HG02885 (cell line): ENCODE data around the gene PRKN.

Source experiments
- ATAC-seq: cut with Tn5 transposase; IDR thresholded peaks from one replicate; pipeline ENCODE4 v1.9.1; 2021; ENCODE audit warnings: mild to moderate bottlenecking; ENCODE audit not compliant: unreplicated experiment, poor library complexity

The PRKN gene

GRCh38 chr6:162267126-162267525 lies 460.4 kb downstream of the PRKN start:
- no peak for ATAC-seq

GRCh38 chr6:162264581-162264980 lies 463.0 kb downstream of the PRKN start:
- no peak for ATAC-seq

DNA sequence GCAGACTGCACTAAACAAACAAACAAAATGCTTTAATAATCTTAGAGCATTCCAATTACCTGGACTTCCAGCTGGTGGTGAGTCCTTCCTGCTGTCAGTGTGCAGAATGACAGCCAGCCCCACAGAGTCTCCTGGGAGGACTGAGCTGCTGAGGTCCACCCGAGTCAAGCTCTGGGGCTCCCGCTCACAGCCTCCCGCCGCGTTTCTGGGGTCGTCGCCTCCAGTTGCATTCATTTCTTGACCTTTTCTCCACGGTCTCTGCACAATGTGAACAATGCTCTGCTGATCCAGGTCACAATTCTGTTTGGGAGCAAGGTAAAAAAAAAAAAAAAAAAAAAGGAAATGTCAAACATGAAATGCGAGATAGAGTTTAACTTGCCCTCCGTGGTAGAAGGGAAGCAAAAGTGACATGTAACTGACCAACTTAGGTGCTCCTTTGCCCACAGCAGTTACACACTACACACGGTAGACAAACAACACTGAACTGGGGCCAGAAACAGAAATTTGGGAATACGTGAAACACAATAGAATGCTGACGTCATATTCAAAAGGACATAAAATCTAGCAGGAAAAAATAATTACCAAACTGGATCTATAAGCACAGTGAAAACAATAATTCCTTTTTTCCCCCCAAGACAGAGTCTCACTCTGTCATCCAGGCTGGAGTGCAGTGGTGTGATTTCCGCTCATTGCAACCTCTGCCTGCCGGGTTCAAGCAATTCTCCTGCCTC lies 464.9 kb downstream of the PRKN start:
- ATAC-seq, result no peak

DNA sequence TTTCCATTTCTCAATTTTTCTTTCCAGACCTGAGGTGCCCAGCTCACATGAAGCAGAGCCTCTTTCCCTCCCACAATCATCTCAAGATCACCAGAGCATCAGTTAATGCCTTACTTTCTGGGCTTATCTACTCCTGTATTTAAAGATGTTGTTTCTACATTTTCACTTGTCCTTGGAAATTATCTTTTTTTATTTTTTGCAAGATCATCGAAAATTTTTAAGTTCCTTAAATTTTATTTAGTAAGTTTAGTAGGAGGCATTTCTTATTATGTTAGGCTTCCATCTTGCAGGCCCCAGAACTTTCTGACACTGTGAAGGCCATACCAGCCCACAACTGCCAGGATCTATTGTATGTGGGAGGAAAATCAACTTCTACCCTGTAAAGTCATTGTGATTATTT lies 466.0 kb downstream of the PRKN start:
- no peak for ATAC-seq

DNA sequence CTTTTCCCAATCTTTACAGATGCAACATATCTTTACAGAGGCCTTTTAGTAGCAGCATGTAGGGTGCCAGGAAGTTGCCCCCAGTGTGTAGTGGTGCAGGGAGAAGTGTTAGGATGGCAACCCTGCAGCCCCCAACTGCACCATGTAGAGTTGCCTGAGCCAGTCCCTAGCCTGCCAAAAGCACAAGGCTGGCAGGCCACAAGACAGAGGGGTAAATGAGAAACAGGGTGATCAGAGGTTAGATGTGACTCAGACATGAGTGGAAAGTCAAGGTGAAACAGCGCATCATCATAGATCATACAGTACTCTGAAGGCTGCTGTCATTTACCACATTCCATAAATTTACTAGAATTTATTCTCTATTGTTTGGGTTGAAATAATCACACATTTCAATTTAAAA lies 467.5 kb downstream of the PRKN start:
- ATAC-seq, result no peak

GRCh38 chr6:162258647-162259046 lies 468.9 kb downstream of the PRKN start:
- ATAC-seq, result no peak

DNA sequence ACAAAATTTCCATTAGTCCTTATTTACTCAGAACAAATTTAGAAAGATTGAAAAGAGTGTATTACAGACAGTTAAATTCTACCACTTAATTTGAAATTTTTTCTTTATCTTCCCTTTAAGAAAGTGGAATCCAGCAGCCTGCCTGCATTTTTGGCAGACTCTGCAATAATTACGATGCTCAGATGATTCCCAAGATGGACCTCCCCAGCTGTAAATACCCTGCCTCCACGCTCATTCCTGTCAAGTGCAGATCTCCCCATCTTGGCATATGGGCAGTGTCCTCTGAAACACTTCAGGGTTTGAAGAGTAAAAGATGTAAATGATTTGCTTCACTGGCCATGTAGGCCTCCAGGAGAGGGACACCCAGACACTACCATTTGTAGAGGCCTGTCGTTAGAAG lies 471.2 kb downstream of the PRKN start:
- no peak for ATAC-seq

DNA sequence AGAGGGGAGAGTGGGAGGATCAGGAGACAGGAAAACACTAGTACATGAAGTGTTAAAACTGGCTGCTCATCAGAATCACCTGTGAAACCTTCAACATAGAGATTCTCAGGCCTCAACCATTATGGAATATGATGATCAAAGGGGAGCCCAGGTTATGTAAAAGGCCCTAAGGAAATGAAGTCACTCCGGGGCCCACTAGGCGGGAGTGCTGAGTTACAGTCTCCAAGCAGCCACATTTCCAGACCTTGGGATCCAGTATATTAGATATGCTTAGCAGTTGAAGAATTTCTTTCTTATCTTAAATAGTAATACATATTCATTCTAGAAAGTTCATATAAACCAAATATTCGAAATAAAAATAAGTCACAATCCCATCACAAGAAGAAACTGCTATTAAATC lies 476.3 kb downstream of the PRKN start:
- no peak for ATAC-seq

- no peak for ATAC-seq
These were observed 477.5 kb downstream of the PRKN start for GRCh38 chr6:162249907-162250642.

GRCh38 chr6:162245830-162246420 lies 481.6 kb downstream of the PRKN start:
- ATAC-seq, result no peak

DNA sequence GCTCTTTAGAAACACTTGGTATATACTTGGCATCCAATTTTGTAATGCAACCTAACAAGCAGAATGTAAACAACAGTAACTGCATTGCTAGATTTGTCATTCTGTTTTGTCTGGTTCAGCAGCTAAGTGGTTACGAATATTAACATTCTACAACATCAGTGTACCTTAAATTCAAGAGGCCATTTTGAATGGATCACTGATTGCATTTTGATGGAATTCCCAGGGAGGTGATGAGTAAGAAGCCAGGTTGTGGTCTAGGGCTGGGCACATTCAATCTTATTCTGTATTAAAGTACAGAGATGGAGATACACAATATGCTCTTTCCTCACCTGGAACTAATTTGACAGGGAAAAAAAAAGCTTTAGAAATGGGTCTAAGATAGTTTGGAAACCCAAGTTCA lies 483.5 kb downstream of the PRKN start:
- ATAC-seq, result no peak

DNA sequence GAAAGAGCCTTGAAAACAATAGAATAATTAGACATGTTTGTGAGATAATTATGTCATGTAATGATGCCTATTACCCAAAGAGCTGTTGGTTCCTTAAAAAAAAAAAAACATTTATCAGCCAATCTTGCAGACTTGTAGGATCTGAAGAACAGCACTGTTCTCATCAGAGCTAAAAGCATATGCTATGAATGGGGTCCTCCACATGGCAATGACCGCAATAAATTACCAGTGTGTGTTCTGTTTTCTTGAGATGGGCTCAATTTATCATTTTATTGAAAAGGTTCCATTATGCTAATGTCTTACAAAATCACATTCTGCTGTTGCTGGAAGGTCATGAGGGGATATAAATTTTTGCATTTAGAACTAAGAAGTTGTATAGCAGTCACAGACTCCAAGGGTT lies 484.7 kb downstream of the PRKN start:
- ATAC-seq, result no peak

- no peak for ATAC-seq
These were observed 488.2 kb downstream of the PRKN start for GRCh38 chr6:162239330-162239729.

DNA sequence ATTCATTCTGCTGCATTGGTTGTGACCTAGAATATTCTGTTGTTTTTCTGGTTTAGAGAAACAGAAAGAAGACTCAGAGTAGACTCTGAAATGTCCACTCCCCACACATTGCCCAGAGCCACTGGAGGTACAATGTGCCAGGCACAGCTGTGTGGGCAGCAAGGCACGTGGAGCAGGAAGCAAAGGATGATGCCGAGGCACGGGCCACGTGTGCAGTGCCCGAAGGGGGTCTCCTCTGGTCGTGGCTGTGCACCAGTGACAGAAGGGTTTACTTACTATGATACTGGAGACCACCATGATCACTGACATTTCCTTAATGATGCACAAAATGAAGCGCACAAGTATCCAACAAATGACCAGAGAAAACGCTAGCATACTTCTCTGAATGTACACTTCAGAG lies 488.9 kb downstream of the PRKN start:
- no peak for ATAC-seq

- ATAC-seq, result no peak
These were observed 490.2 kb downstream of the PRKN start for GRCh38 chr6:162237331-162237730.

DNA sequence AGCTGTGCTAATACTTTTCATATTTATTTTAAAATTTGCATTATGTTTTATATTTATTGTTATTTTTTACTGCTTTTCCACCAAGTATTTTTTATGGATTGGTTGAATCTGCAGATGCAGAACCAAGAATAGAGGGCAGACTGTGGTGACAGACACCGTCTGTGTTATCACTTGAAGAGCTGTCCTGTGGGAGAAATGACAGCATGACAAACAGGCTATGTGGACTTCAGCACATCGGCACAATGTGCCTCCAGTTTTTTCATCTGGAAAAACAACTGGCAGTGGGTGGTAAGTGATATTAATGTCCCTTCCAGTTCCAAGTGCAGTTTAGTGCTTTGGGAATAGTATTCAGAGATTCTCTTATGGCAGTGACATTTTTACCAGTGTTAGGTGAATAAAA lies 492.9 kb downstream of the PRKN start:
- no peak for ATAC-seq

DNA sequence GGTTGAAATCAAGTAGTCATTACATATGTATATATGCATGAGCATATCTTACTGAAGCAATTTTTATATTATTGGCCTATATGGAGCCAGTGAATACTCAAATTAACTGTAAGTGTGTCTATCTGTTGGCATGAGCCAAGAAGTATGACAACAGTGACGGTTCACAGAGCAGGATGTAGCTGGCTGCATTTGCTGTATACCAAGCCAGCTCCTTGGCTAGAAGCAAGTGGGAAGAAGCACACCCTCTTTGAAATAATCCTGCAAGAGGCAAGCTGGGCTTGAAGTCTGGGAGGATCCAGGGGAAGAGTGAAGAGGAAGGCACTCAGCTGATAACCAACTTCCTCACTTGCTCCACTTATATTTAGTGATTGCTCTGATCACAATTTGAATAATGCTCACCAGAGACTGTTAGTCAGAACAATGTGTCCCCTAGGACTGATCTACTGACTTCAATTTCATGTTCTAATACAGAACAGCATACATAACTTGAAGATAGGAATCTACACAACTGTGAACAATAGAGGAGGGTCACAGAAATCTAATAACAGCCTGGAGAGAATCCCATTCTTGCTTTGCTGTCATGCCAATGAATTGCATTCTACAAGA lies 497.3 kb downstream of the PRKN start:
- no peak for ATAC-seq

GRCh38 chr6:162229093-162229492 lies 498.5 kb downstream of the PRKN start:
- ATAC-seq, result no peak

- no peak for ATAC-seq
These were observed 500.8 kb downstream of the PRKN start for GRCh38 chr6:162226803-162227202.

DNA sequence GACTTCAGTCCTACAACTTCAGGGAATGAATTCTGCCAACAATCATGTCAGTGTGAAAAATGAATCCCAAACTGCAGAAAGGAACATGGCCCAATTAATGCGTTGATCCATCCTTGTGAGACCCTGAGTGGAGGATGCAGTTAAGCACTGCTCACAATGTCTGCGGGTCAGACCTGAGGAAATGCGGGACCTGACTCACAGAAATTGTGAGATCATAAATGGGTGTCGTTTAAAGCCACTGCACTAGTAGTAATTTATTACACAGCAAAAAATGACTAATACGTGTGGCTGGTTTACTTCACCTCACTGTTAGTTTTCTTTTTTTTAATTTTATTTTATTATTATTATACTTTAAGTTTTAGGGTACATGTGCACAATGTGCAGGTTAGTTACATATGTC lies 505.0 kb downstream of the PRKN start:
- no peak for ATAC-seq

DNA sequence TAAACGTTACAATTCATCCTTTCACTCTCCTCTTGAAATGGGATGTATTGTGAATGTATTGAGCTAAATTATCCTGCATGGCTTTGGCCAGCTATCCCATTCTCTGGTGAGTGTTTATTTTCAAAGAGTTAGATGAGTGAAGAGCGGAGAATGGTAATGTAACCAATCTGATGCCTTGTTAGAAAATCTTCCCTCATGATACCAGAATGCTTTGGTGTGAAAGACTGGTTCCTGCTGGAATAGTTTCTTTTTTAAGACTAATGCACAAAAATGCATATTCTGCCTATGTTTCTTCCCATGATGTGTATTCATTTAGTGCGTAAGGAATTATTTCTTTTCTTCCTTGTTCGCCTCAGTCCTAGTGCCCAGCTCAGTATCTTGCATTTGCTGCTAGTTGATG lies 506.7 kb downstream of the PRKN start:
- no peak for ATAC-seq
